Measurements from ENCODE around the gene CNGB1. TPM values are rescaled to one million over a fixed set of nuclear protein-coding genes. Genes with fewer than 3 reads are reported as not detected.

The CNGB1 gene
- total RNA-seq, 1 experiment from 2014 or later, result not detected

- Histone ChIP-seq H3K9me2 (ENCODE audit: insufficient read depth) (no peaks in the 10 kb centered on the region), H3K27ac (ENCODE audit: low read depth, low read length) (no peak overlapping the region), H3K9ac (ENCODE audit: low read length) (no peak overlapping the region), H3K9me3 (ENCODE audit: control insufficient read depth in 1 of 2, insufficient read depth in 1 of 2, low read depth in 1 of 2, low read length in 2 of 2) (no peaks in the 10 kb centered on the region), H3K4me2 (ENCODE audit: low read length) (no peak overlapping the region), H3K27me3 (ENCODE audit: insufficient read depth, low read length) (no peaks in the 10 kb centered on the region), H4K20me1 (ENCODE audit: insufficient read depth) (no peaks in the 10 kb centered on the region), H3K4me3 (replicated peaks in 1 of 2; ENCODE audit: low read depth in 1 of 2, low read length in 2 of 2) (no peak overlapping the region), H3K79me2 (ENCODE audit: insufficient read depth, low read length) (no peaks in the 10 kb centered on the region), H3K36me3 (ENCODE audit: control insufficient read depth in 1 of 2, insufficient read depth in 2 of 2, low read length in 2 of 2) (no peaks in the 10 kb centered on the region), H2AFZ (ENCODE audit: low read depth, low read length, poor library complexity, severe bottlenecking) (no peak overlapping the region), H3K4me1 (ENCODE audit: control insufficient read depth in 1 of 2, insufficient read depth in 2 of 2, low read length in 2 of 2) (no peaks in the 10 kb centered on the region)
- RAD21 ChIA-PET (ENCODE audit: low non-redundant PET in 1 of 2, low total read pairs in 2 of 2, uncharacterized antibody in 2 of 2, unreplicated experiment in 2 of 2), result no interaction called here
- POLR2A ChIA-PET, result no interaction called here
- no peak for ATAC-seq
- CTCF ChIA-PET, result no interaction called here
- no TSS peak for BruUV-seq (replicated peaks)
- intact Hi-C loops (cut with micrococcal nuclease), result no loop called here
- DNase-seq (ENCODE audit: low read depth, low spot score), result no peak
- TF ChIP-seq CEBPB (IDR thresholded peaks at IDR 0.05; ENCODE audit: low read depth) (no peak), ZFX (IDR thresholded peaks at IDR 0.05) (no peak), JUND (IDR thresholded peaks at IDR 0.05) (no peak), ELF1 (IDR thresholded peaks at IDR 0.05; ENCODE audit: borderline replicate concordance, low read depth) (no peak), CTCF (IDR thresholded peaks at IDR 0.05 in 2 of 3, conservative IDR thresholded peaks at IDR 0.05 in 1 of 3; ENCODE audit: borderline replicate concordance in 1 of 3, insufficient read depth in 1 of 3, low read depth in 2 of 3, low read length in 2 of 3) (no peak), SRF (IDR thresholded peaks at IDR 0.05; ENCODE audit: low read depth) (no peak), POLR2A (IDR thresholded peaks at IDR 0.05; ENCODE audit: borderline replicate concordance, extremely low read depth, insufficient read depth, insufficient read length) (no peak), RAD21 (IDR thresholded peaks at IDR 0.05; ENCODE audit: low read depth) (no peak), ZBTB33 (IDR thresholded peaks at IDR 0.05; ENCODE audit: extremely low read depth, insufficient replicate concordance, low read length) (no peak), SIN3A (IDR thresholded peaks at IDR 0.05; ENCODE audit: low read depth) (no peak), CBX3 (IDR thresholded peaks at IDR 0.05; ENCODE audit: low read depth) (no peak), FOSL1 (IDR thresholded peaks at IDR 0.05; ENCODE audit: low read depth) (no peak), POLR2AphosphoS5 (IDR thresholded peaks at IDR 0.05; ENCODE audit: low read depth, low read length) (no peak)
Measured at GRCh38 chr16:57985204-57986181, 14.6 kb upstream of the CNGB1 start.

All from HCT116 (cell line).